Right ventricle myocardium superior (tissue), 1 donor: ENCODE data around the gene GNG8. TPM values are rescaled to one million over a fixed set of nuclear protein-coding genes. Genes with fewer than 3 reads are reported as not detected.

ENCODE experiments used
- ATAC-seq: fragments of 200-7000 bp; cut with Tn5 transposase; one replicate; pipeline ENCODE4 v1.9.1; 2020; ENCODE audit warnings: mild to moderate bottlenecking; ENCODE audit not compliant: poor library complexity
- DNase-seq: peaks from one replicate; pipeline ENCODE4 v3.0.0-alpha.2; 2020
- intact Hi-C: fragments of 100-400 bp; cut with DNase I; formaldehyde crosslinking; loops from one replicate; pipeline ENCODE4 v1.11.2; 2022
- total RNA-seq: library from RNA; stranded (reverse); fragmentation: NEBNext Ultra II Directional; extraction: Animal tissue kit (Norgen Biotek cat#: 25700); gene quantifications from one replicate; pipeline ENCODE4 v1.2.1, GENCODE V29; 2021
- donor health status: DM: no; HTN: yes; CAD: no; lungs with severe emphysema.

Gene GNG8
- total RNA-seq, 1 donor from 2014 or later = not detected

GRCh38 chr19:46623915-46624502, 12.0 kb downstream of the GNG8 start:
- DNase-seq (no peak), ATAC-seq (no peak)
- intact Hi-C loops = no loop called here

DNA sequence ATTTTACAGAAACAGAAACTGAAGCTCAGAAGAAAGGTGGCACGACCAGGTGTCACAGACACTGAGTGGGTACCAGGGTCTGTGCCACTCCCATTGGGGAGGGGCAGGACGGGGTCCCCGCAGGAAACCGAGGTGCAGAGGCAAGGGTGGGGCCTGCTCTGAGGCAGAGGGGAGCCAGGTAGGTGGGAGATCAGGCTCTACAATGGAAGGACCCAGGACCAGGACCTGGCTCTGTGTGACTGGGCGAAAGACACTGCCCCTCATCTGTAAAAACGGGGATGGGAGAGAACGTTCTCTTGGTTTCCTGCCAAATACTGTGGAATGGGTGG, 13.9 kb downstream of the GNG8 start:
- DNase-seq = no peak
- no peak for ATAC-seq
- intact Hi-C loops = no loop called here

GRCh38 chr19:46621191-46622117, 14.5 kb downstream of the GNG8 start:
- ATAC-seq (no peak), DNase-seq (no peak)
- intact Hi-C loops = no loop called here

GRCh38 chr19:46620716-46621115, 15.3 kb downstream of the GNG8 start:
- intact Hi-C loops = no loop called here
- DNase-seq (no peak), ATAC-seq (no peak)

DNA sequence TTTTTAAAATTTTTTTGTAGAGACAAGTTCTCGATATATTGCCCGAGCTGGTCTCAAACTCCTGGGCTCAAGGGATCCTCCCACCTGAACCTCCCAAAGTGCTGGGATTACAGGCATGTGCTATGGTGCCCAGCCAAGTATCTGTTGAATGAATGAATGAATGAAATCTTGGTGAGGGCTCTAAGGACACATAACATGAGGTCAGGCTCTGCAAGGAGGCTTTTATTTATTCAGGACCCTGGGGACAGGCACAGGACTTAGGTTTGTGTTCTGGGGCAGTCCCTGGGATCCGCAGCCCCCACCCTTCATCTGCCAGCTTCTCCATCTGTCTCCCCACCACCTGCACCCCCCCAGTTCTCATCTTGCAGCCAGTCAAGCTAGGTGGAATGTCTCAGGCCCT, 15.7 kb downstream of the GNG8 start:
- ATAC-seq = no peak
- intact Hi-C loops = no loop called here
- no peak for DNase-seq

- DNase-seq (no peak), ATAC-seq (peak; percentile 42)
- intact Hi-C loops = no loop called here
Measured at GRCh38 chr19:46618670-46619231, 17.3 kb downstream of the GNG8 start.

DNA sequence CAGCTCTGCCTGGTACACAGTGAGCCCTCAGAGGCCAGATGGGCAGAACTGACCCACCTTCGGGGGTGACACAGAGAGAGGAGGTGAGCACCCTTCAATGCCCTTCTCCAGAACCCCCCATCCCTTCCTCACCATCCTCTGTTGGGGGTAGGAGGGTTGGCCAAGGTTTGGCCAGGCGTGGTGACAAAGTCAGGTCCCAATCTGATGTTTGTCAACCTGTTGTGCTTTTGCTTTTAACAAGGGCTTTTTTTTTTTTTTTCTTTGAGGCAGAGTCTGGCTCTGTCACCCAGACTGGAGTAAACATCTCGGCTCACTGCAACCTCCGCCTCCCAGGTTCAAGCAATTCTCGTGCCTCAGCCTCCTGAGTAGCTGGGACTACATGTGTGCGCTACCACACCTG, 18.4 kb downstream of the GNG8 start:
- no peak for DNase-seq
- ATAC-seq = no peak
- intact Hi-C loops = no loop called here

DNA sequence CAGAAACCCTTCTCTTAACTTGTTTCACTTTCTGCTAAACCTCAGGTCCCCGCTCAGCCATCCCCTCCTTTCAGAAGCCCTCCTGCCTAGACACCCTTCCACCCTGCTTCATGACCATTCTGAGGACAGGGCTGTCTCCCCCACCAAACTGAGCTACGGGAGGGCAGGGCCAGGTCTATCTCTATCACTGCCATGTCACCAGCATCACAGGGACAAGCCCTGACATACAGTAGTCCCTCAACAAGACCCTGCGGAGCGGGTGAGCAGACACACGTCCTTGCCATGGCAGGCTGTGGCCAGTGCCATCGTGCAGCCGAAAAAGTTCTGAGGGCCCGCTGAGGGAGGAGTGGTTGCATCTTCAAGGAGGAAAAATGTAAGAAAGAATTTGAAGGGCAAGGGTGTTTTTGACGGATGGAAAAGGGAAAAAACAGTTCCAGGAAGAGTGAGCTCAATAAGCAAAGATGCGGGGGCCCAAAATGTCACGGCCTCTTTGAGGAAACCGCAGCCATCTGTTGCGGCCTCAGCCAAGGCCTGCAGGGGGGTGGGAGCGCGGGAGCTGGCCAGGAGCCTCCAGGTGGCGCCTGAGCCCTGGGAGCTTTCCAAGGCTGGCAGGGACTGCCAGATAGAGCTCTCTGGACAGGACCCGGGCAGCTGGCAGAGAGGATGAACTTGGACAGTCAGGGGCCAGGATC, 19.2 kb downstream of the GNG8 start:
- ATAC-seq (peak; percentile 65), DNase-seq (peak; percentile 78)
- intact Hi-C loops = no loop called here

DNA sequence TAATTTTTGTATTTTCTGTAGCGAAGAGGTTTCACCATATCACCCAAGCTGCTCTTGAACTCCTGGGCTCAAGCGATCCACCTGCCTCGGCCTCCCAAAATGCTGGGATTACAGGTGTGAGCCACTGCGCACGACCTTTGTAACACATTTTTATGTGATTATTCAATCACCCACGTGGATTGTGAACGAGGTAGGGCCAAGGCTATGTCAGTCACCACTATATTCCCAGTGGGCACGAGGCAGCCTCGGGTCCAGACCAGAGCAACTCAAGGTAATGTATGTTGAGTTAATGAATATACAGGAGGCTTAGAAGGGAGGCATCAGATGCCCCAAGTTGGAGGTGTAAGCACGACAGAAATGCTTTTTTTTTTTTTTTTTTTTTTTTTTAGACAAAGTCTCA, 20.0 kb downstream of the GNG8 start:
- ATAC-seq (no peak), DNase-seq (no peak)
- intact Hi-C loops = loop anchor here (2.0 kb wide), 1 partner anchor 45 kb away; the partner anchor contains the start of gene DACT3

DNA sequence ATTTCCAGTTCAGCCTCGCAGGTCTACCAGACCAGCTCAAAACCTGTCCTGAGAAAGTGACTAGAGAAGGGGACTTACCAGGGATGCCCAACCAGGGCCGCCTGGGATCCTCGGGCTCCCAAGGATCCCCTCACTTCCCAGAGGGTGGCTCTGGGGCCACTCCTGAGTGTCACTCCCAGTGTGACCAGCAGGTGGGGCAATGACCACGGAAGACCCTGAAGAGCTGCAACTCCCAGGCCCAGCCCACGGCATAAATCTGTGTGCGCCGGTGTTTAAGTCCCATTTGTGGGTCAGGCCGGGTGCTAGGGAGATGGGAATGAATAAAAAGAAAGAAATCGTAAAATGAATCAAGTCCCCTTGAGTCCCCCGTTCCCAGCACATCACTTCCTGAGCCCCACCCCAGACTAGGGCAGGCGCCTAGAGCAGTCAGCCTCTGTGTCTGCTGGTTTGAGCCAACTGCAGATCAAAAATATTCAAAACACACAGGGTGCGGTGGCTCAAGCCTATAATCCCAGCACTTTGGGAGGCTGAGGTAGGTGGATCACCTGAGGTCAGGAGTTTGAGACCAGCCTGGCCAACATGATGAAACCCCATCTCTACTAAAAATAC, 21.8 kb downstream of the GNG8 start:
- intact Hi-C loops = loop anchor here (2.0 kb wide), 1 partner anchor 47 kb away; the partner anchor contains the start of gene DACT3
- peak; percentile 92 for DNase-seq
- ATAC-seq = peak; percentile 80

DNA sequence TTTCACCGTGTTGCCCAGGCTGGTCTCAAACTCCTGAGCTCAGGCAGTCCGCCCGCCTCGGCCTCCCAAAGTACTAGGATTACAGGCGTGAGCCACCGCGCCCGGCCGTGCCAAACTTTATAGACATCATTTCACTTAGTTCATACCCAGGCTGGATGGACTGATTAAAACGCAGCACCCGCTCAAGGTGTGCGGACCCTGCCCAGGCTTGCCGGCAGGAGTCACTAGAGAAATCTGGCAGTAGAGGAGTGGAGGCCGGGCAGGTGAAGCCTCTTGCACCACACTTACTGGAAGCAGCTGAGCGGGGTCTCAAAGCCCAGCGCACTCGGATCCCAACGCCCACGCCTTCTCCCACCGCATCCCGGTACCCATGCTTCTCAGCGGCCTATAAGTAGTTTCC, 22.5 kb downstream of the GNG8 start:
- DNase-seq (peak; percentile 36), ATAC-seq (no peak)
- intact Hi-C loops = no loop called here

DNA sequence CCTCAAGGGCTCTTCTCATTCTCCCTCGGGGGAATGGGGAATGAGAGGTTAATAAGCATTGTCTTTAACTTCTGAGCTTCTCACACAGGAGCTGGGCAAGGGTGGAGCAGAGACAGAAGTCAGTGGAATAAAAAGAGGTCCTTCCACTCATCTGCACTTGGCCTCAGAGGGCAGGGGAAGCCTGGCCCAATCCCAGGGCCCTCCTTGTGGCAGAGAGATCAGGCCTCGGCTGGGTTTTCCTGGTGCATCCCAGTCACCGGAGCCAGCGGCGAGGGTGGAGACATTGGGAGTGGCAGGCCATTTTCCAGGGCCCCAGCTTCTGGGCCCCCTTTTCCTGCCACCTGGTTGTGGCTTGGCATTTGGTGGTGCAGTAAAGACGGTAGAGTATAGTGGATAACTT, 24.2 kb downstream of the GNG8 start:
- ATAC-seq (no peak), DNase-seq (peak; percentile 33)
- intact Hi-C loops = no loop called here

GRCh38 chr19:46610851-46611770, 24.9 kb downstream of the GNG8 start:
- ATAC-seq = no peak
- DNase-seq = peak; percentile 24
- intact Hi-C loops = no loop called here

GRCh38 chr19:46610413-46610775, 25.6 kb downstream of the GNG8 start:
- peak; percentile 8 for DNase-seq
- no peak for ATAC-seq
- intact Hi-C loops = no loop called here

DNA sequence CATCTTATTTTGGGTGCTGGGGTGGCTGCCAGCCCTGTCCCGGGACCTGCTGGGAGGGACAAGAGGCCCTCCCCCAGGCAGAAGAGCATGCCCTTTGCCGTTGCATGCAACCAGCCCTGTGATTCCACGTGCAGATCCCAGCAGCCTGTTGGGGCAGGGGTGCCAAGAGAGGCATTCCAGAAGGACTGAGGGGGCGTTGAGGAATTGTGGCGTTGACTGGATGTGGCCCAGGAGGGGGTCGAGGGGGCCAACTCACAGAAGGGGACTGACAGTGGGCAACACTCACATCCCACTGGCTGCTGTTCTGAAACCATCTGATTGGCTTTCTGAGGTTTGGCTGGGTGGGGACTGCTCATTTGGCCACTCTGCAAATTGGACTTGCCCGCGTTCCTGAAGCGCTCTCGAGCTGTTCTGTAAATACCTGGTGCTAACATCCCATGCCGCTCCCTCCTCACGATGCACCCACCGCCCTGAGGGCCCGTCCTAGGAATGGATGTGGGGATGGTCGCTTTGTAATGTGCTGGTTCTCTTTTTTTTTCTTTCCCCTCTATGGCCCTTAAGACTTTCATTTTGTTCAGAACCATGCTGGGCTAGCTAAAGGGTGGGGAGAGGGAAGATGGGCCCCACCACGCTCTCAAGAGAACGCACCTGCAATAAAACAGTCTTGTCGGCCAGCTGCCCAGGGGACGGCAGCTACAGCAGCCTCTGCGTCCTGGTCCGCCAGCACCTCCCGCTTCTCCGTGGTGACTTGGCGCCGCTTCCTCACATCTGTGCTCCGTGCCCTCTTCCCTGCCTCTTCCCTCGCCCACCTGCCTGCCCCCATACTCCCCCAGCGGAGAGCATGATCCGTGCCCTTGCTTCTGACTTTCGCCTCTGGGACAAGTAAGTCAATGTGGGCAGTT, 26.2 kb downstream of the GNG8 start:
- ATAC-seq (no peak), DNase-seq (peak; percentile 28)
- intact Hi-C loops = loop anchor here (10.0 kb wide), 1 partner anchor 125 kb away; no protein-coding TSS in a partner anchor

DNA sequence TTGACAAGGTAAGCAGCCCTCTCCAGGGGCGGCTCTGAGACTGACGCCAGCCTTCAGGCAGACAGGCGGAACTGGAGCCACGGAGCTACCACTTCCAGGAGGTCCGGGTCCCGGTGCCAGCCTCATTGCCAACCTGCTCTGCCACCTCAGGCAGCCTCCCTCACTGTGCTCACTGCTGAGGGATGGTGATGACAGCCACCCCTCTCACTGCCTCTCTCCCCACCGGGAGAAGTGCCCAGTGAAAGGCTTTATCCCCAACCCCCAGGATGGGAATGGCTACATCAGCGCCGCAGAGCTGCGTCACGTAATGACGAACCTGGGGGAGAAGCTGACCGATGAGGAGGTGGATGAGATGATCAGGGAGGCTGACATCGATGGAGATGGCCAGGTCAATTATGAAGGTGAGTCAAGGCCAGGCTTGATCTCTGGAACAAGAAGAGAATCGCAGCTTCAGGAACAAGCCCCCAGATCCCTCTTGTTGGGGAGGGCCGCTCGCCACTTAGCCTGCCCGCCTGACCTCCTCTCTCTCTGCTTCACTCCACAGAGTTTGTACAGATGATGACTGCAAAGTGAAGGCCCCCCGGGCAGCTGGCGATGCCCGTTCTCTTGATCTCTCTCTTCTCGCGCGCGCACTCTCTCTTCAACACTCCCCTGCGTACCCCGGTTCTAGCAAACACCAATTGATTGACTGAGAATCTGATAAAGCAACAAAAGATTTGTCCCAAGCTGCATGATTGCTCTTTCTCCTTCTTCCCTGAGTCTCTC, 27.2 kb downstream of the GNG8 start:
- ATAC-seq = no peak
- intact Hi-C loops = loop anchor here (10.0 kb wide), 1 partner anchor 126 kb away; no protein-coding TSS in a partner anchor
- DNase-seq = peak; percentile 26
